C4-2B (cell line): ENCODE results near the gene DOCK11.

ENCODE experiments used
- CTCF ChIP-seq: fragments of 450-650 bp; conservative IDR thresholded peaks from 2 replicates; pipeline ENCODE4 v1.5.1; 2017; ENCODE audit warnings: mild to moderate bottlenecking
- ZFX ChIP-seq: fragments of 450-650 bp; IDR thresholded peaks from 2 replicates; pipeline ENCODE4 v1.6.1; 2017

- TF ChIP-seq CTCF (no peak), ZFX (no peak)
Observed at GRCh38 chrX:118507766-118508165, 12.2 kb downstream of the DOCK11 start.
